GM19395 (cell line): Measurements from ENCODE around the gene ATP11A.

Source experiments
- ATAC-seq: cut with Tn5 transposase; IDR thresholded peaks from one replicate; pipeline ENCODE4 v1.9.1; 2021; ENCODE audit warnings: mild to moderate bottlenecking, moderate library complexity; ENCODE audit not compliant: unreplicated experiment

Gene ATP11A

GRCh38 chr13:112756967-112757758 is 67.3 kb downstream of the ATP11A start:
- no peak for ATAC-seq

GRCh38 chr13:112757759-112758086 is 67.9 kb downstream of the ATP11A start:
- ATAC-seq = no peak

GRCh38 chr13:112759053-112759452 is 69.2 kb downstream of the ATP11A start:
- no peak for ATAC-seq

- no peak for ATAC-seq
These were observed 70.0 kb downstream of the ATP11A start for GRCh38 chr13:112759827-112760226.

GRCh38 chr13:112760435-112760834 is 70.6 kb downstream of the ATP11A start:
- ATAC-seq = no peak

GRCh38 chr13:112760931-112761330 is 71.1 kb downstream of the ATP11A start:
- ATAC-seq = no peak

GRCh38 chr13:112761701-112762689 is 72.2 kb downstream of the ATP11A start:
- ATAC-seq = no peak

GRCh38 chr13:112762690-112763080 is 72.8 kb downstream of the ATP11A start:
- no peak for ATAC-seq

- no peak for ATAC-seq
These were observed 74.2 kb downstream of the ATP11A start for GRCh38 chr13:112764028-112764427.

GRCh38 chr13:112764864-112765561 is 75.2 kb downstream of the ATP11A start:
- ATAC-seq = no peak

GRCh38 chr13:112765731-112766130 is 75.9 kb downstream of the ATP11A start:
- ATAC-seq = no peak

- no peak for ATAC-seq
These were observed 76.5 kb downstream of the ATP11A start for GRCh38 chr13:112766336-112766735.

- ATAC-seq = peak; percentile 75
These were observed 78.0 kb downstream of the ATP11A start for GRCh38 chr13:112767506-112768471.

- ATAC-seq = no peak
These were observed 79.1 kb downstream of the ATP11A start for GRCh38 chr13:112768795-112769481.

GRCh38 chr13:112769615-112770014 is 79.8 kb downstream of the ATP11A start:
- ATAC-seq = no peak

GRCh38 chr13:112770504-112770903 is 80.7 kb downstream of the ATP11A start:
- ATAC-seq = no peak

- no peak for ATAC-seq
These were observed 81.5 kb downstream of the ATP11A start for GRCh38 chr13:112771139-112771876.

- no peak for ATAC-seq
These were observed 82.2 kb downstream of the ATP11A start for GRCh38 chr13:112771877-112772538.
